22Rv1 (cell line): ENCODE data around the gene IQCE.

Source experiments
- H3K27ac ChIP-seq: fragments of 450-650 bp; 2 replicates; pipeline ENCODE4 v1.5.1; 2017
- ZFX ChIP-seq: fragments of 450-650 bp; IDR thresholded peaks from 2 replicates; pipeline ENCODE4 v1.6.1; 2017; ENCODE audit warnings: antibody characterized with exemption, borderline replicate concordance
- TF ChIP-seq, protein P1 (sequence below): fragments of 450-650 bp; IDR thresholded peaks from 2 replicates; pipeline ENCODE4 v1.5.1; 2017; ENCODE audit warnings: mild to moderate bottlenecking

Gene IQCE

GRCh38 chr7:2558629-2559282 lies at the start of gene IQCE:
Gene IQCE, plus strand, starts transcription at chr7:2558979. Its CDS starts 203 bp downstream, at chr7:2559182.
- TF ChIP-seq ZFX, result no peak
- TF ChIP-seq, protein P1, sequence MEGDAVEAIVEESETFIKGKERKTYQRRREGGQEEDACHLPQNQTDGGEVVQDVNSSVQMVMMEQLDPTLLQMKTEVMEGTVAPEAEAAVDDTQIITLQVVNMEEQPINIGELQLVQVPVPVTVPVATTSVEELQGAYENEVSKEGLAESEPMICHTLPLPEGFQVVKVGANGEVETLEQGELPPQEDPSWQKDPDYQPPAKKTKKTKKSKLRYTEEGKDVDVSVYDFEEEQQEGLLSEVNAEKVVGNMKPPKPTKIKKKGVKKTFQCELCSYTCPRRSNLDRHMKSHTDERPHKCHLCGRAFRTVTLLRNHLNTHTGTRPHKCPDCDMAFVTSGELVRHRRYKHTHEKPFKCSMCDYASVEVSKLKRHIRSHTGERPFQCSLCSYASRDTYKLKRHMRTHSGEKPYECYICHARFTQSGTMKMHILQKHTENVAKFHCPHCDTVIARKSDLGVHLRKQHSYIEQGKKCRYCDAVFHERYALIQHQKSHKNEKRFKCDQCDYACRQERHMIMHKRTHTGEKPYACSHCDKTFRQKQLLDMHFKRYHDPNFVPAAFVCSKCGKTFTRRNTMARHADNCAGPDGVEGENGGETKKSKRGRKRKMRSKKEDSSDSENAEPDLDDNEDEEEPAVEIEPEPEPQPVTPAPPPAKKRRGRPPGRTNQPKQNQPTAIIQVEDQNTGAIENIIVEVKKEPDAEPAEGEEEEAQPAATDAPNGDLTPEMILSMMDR, result 0 out of 2 replicates have a peak, but pooled peaks have one; percentile 3
- H3K27ac ChIP-seq, result peak within 1 kb of the TSS; percentile 85

DNA sequence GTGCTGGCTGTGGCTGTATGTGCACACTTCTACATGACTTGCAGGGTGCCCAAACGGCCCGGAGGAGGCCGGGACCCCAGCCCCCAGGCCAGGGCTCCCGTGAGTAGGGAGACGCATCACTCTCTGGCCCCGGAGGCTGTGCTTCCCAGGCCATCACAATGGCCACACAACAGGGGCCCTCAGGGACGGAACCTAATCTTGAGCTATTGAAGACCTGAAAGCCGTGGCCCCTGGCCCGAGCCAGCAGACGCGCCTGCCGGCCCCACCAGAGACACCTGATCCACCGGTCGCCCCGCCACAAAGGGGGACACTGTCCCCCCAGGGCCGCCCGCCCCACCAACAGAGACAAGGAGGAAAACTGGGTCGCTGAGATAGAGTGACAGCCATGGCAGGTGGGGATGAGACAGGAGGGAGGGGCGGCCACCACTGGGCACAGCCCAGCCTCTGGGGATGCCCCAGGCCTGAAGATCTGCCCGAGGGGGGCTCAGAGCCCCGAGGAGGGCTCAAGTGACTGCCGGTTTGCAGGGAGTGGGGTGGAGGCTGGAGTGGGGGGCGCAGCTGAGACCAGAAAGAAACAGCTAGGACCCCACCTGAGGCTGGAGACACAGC lies 49.4 kb upstream of the IQCE start:
- TF ChIP-seq, protein P1, result no peak
- TF ChIP-seq ZFX, result no peak
- H3K27ac ChIP-seq, result no peak overlapping the region

DNA sequence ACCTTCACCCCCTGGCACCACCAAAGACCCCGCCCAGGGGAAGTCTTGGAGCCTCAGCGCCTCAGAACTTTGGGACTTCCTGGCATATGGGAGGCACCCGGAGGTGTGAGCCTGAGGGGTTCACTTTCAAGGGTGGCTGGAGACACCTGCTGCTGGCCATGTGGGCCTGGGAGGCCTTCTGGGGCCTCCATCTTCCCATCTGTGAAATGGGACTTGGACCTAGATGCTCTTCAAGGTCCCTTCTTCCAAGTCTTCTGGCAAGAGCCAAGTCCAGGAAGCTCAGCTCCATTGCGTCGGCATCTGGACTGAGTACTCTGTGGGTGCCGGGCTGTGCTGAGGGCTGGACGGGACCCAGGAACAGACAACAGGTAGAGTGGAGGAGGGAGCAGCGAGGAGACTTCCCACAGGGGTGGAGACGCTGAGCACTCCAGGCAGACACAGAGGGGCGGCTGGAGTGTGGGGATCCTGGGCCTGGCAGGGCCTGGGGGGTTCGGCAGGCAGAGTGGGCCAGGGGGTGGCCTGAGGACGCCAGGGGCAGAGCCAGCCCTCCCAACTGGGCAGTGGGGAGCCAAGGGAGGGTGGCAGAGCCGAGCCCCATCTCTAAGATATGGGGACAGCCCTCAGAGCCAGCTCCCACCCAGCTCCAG lies 48.5 kb upstream of the IQCE start:
- peak overlapping the region; percentile 78 for H3K27ac ChIP-seq
- TF ChIP-seq, protein P1, result no peak
- TF ChIP-seq ZFX, result no peak

GRCh38 chr7:2510909-2511768 lies 47.6 kb upstream of the IQCE start:
- TF ChIP-seq, protein P1, result no peak
- no peak for TF ChIP-seq ZFX
- H3K27ac ChIP-seq, result peak overlapping the region; percentile 78

- H3K27ac ChIP-seq, result peak overlapping the region; percentile 78
- TF ChIP-seq, protein P1, result no peak
- no peak for TF ChIP-seq ZFX
Observed at GRCh38 chr7:2511769-2512168, 47.0 kb upstream of the IQCE start.

- peak overlapping the region; percentile 78 for H3K27ac ChIP-seq
- TF ChIP-seq, protein P1, result no peak
- no peak for TF ChIP-seq ZFX
Observed at GRCh38 chr7:2512179-2512661, 46.6 kb upstream of the IQCE start.
